ENCODE results near the gene ZSWIM4. TPM values are rescaled to one million over a fixed set of nuclear protein-coding genes. Genes with fewer than 3 reads are reported as not detected.

ZSWIM4 gene
- total and polyA plus RNA-seq, 2 of the 13 experiments (the other 11 are each of a cell fraction or from before 2014, with no cell fraction given), result 0.33 to 0.86 TPM

GRCh38 chr19:13841086-13841961 is 46.1 kb downstream of the ZSWIM4 start:
- peak overlapping the region; percentile 92 for H3K4me2 ChIP-seq (ENCODE audit: low read depth, low read length)
- 91% methylated on average over 13 of the region's 26 CpGs for WGBS (ENCODE audit: low lambda C conversion rate)
- peaks cover 25% of the 10 kb centered on the region for H3K79me2 ChIP-seq (ENCODE audit: insufficient read depth, low read length)
- POLR2A ChIA-PET, result interaction anchor here (0.6 to 1.1 kb wide), 3 partner anchors 10 to 152 kb away, joined by 3 to 4 read pairs (median 3); no protein-coding TSS in a partner anchor
- H3K27me3 ChIP-seq (ENCODE audit: control insufficient read depth in 1 of 2, insufficient read depth in 2 of 2, low read length in 2 of 2), result no peaks in the 10 kb centered on the region
- in situ Hi-C loops (cut with HindIII; ENCODE audit: extremely low pct_ligation_motif_present, low pct_unique_long_range_greater_than_20kb), result no loop called here
- peak overlapping the region; percentile 63 for H3K27ac ChIP-seq (ENCODE audit: extremely low read length, insufficient read depth, low read length)
- intact Hi-C loops (cut with micrococcal nuclease; ENCODE audit: unreplicated experiment), result no loop called here
- no TSS peak for BruUV-seq (replicated peaks)
- H3K9me3 ChIP-seq (ENCODE audit: low read length), result no peaks in the 10 kb centered on the region
- H3K4me3 ChIP-seq (replicated peaks in 1 of 3; ENCODE audit: insufficient read depth in 1 of 3, low read depth in 2 of 3, low read length in 3 of 3), result peak overlapping the region; percentile 61 to 90 (median 85); a peak in 5 of 6 replicates
- ATAC-seq (no peak), FAIRE-seq (no peak), DNase-seq (ENCODE audit: low spot score) (no peak)
- H4K20me1 ChIP-seq (ENCODE audit: insufficient read depth, low read length), result no peaks in the 10 kb centered on the region
- peak overlapping the region; percentile 96 for H3K9ac ChIP-seq (ENCODE audit: insufficient read depth, low read depth, low read length)
- CTCF ChIA-PET (ENCODE audit: low intra/inter-chr PET ratio, low total read pairs), result no interaction called here
- no peak overlapping the region for H2AFZ ChIP-seq (ENCODE audit: low read length)
- H3K4me1 ChIP-seq (ENCODE audit: insufficient read depth, low read length), result peaks cover 69% of the 10 kb centered on the region
- H3K36me3 ChIP-seq (replicated peaks in 1 of 2; ENCODE audit: control insufficient read depth in 1 of 2, insufficient read depth in 2 of 2, low read length in 2 of 2), result no peaks in the 10 kb centered on the region; a peak in 2 of 5 replicates
- TF ChIP-seq ZNF788 (CRISPR knock-in tag; IDR thresholded peaks at IDR 0.05; ENCODE audit: borderline replicate concordance), result peak; percentile 58; the same call in 1 of the 2 replicates
- peak; percentile 90 for TF ChIP-seq ZBTB38 (CRISPR knock-in tag; IDR thresholded peaks at IDR 0.05)
- no peak for TF ChIP-seq ZC3H13 (CRISPR knock-in tag; IDR thresholded peaks at IDR 0.05)
- no peak for TF ChIP-seq PLSCR1 (CRISPR knock-in tag; IDR thresholded peaks at IDR 0.05; ENCODE audit: borderline replicate concordance)
- TF ChIP-seq ZNF12 (CRISPR knock-in tag; IDR thresholded peaks at IDR 0.05), result no peak
- TF ChIP-seq THAP9 (CRISPR knock-in tag; IDR thresholded peaks at IDR 0.05; ENCODE audit: borderline replicate concordance), result no peak
- TF ChIP-seq MEF2D (CRISPR knock-in tag; IDR thresholded peaks at IDR 0.05), result no peak
- TF ChIP-seq CTCF (CRISPR knock-in tag; IDR thresholded peaks at IDR 0.05), result no peak
- TF ChIP-seq KLF15 (CRISPR knock-in tag; IDR thresholded peaks at IDR 0.05; ENCODE audit: borderline replicate concordance), result no peak
- 0 out of 2 replicates have a peak, but pooled peaks have one; percentile 35 for TF ChIP-seq NRL (CRISPR knock-in tag; IDR thresholded peaks at IDR 0.05; ENCODE audit: borderline replicate concordance)
- no peak for TF ChIP-seq STAT5B (CRISPR knock-in tag; IDR thresholded peaks at IDR 0.05)
- TF ChIP-seq BHLHE40 (IDR thresholded peaks at IDR 0.05; ENCODE audit: low read length), result no peak
- 0 out of 2 replicates have a peak, but pooled peaks have one; percentile 14 for TF ChIP-seq MXD1 (CRISPR knock-in tag; IDR thresholded peaks at IDR 0.05)
- TF ChIP-seq ZNF282 (IDR thresholded peaks at IDR 0.05; ENCODE audit: partially characterized antibody), result no peak
- no peak for TF ChIP-seq POLR2G (IDR thresholded peaks at IDR 0.05; ENCODE audit: low read depth, low read length)
- TF ChIP-seq DMAP1 (CRISPR knock-in tag; IDR thresholded peaks at IDR 0.05), result no peak
- no peak for TF ChIP-seq KLF6 (CRISPR knock-in tag; IDR thresholded peaks at IDR 0.05)
- no peak for TF ChIP-seq POGZ (CRISPR knock-in tag; IDR thresholded peaks at IDR 0.05)
- no peak for TF ChIP-seq RCOR2 (CRISPR knock-in tag; IDR thresholded peaks at IDR 0.05)
